HepG2 (cell line): ENCODE measurements around the gene EEPD1. TPM values are rescaled to one million over a fixed set of nuclear protein-coding genes. Genes with fewer than 3 reads are reported as not detected.

Source experiments
- ATAC-seq: fragments of 200-7000 bp; cut with Tn5 transposase; 3 replicates; pipeline ENCODE4 v1.9.1; 2020; ENCODE audit warnings: mild to moderate bottlenecking, moderate library complexity
- BruUV-seq: library from RNA; stranded (reverse); fragments of 400-500 nt; replicated peaks from 2 replicates; lab custom pipeline; 2021; lab: Mats Ljungman, UMichigan
- CTCF ChIA-PET: fragments of 300-600 bp; formaldehyde crosslinking; extraction: SDS; loops from one replicate; lab custom pipeline; 2021; ENCODE audit warnings: low total read pairs, inconsistent platforms, low intra/inter-chr PET ratio; lab: Yijun Ruan, JAX
- POLR2A ChIA-PET: fragments of 350-600 bp; sonication (Branson Sonifier 250); formaldehyde crosslinking; loops from one replicate; lab custom pipeline; 2020; ENCODE audit warnings: antibody characterized with exemption, inconsistent platforms; lab: Yijun Ruan, JAX
- DNase-seq: peaks from one replicate; pipeline ENCODE4 v3.0.0-alpha.2; 2015; ENCODE audit warnings: low spot score
- FAIRE-seq: peaks from 3 replicates; lab custom pipeline; 2011; peaks lifted over from hg19 to GRCh38; lab: Jason Lieb, UNC
- H2AFZ ChIP-seq: one replicate; pipeline ENCODE4 v1.6.1; 2011; ENCODE audit warnings: low read length, inconsistent platforms
- H3K27ac ChIP-seq: fragments of 300-600 bp; 3 replicates; pipeline ENCODE4 v1.8.0; 2011; ENCODE audit warnings: mixed run types, mild to moderate bottlenecking, mixed read lengths, low read length, inconsistent platforms; ENCODE audit not compliant: insufficient read depth; ENCODE audit errors: extremely low read length
- H3K27me3 ChIP-seq, 2 experiments: fragments of 200-600 bp in 1 of 2; 2 replicates in 1 of 2; 3 replicates in 1 of 2; pipeline versions ENCODE4 v1.6.0 to v1.8.0; 2011; ENCODE audit warnings: low read length in 2 of 2, mild to moderate bottlenecking in 2 of 2, moderate library complexity in 2 of 2, inconsistent platforms in 1 of 2; ENCODE audit not compliant: insufficient read depth in 2 of 2, control insufficient read depth in 1 of 2
- H3K36me3 ChIP-seq, 2 experiments: fragments of 200-600 bp in 1 of 2; replicated peaks in 1 of 2; 2 replicates in 1 of 2; 3 replicates in 1 of 2; pipeline versions ENCODE4 v1.5.1 to v1.8.0; 2011; ENCODE audit warnings: low read length in 2 of 2, inconsistent platforms in 1 of 2; ENCODE audit not compliant: insufficient read depth in 2 of 2, control insufficient read depth in 1 of 2
- H3K4me1 ChIP-seq: 2 replicates; pipeline ENCODE4 v1.5.1; 2012; ENCODE audit warnings: low read length, inconsistent platforms; ENCODE audit not compliant: insufficient read depth
- H3K4me2 ChIP-seq: 2 replicates; pipeline ENCODE4 v1.6.0; 2011; ENCODE audit warnings: low read depth, low read length, inconsistent platforms
- H3K4me3 ChIP-seq, 3 experiments: fragments of 200-600 bp in 1 of 3; sonication (generic), shearing (Covaris generic) in 1 of 3; replicated peaks in 1 of 3; 2 replicates each; pipeline ENCODE4 v1.5.1; 2011 to 2016; ENCODE audit warnings: low read length in 3 of 3, inconsistent platforms in 2 of 3, low read depth in 2 of 3, mild to moderate bottlenecking in 2 of 3, control low read depth in 1 of 3, mixed read lengths in 1 of 3; ENCODE audit not compliant: insufficient read depth in 1 of 3
- H3K79me2 ChIP-seq: one replicate; pipeline ENCODE4 v1.6.1; 2011; ENCODE audit warnings: low read length, inconsistent platforms; ENCODE audit not compliant: insufficient read depth
- H3K9ac ChIP-seq: 2 replicates; pipeline ENCODE4 v1.6.0; 2011; ENCODE audit warnings: mild to moderate bottlenecking, low read depth, low read length, inconsistent platforms; ENCODE audit not compliant: insufficient read depth
- H3K9me3 ChIP-seq: 2 replicates; pipeline ENCODE4 v1.5.1; 2012; ENCODE audit warnings: mild to moderate bottlenecking, low read length
- H4K20me1 ChIP-seq: 2 replicates; pipeline ENCODE4 v1.6.0; 2011; ENCODE audit warnings: inconsistent platforms, mild to moderate bottlenecking, low read length, moderate library complexity; ENCODE audit not compliant: insufficient read depth
- ATF3 ChIP-seq: sonication (generic); formaldehyde crosslinking; IDR thresholded peaks from 2 replicates; pipeline ENCODE4 v1.4.0; 2020; ENCODE audit warnings: missing genetic modification reagents
- CBX2 ChIP-seq, 2 experiments: fragments of 200-600 bp in 1 of 2; sonication (generic); formaldehyde crosslinking in 1 of 2; IDR thresholded peaks; 2 replicates each; pipeline versions ENCODE4 v1.7.0 to v1.8.1; 2018 to 2022; ENCODE audit warnings: low read depth in 2 of 2, low read length in 1 of 2, mild to moderate bottlenecking in 1 of 2, missing genetic modification reagents in 1 of 2
- DDIT3 ChIP-seq: sonication (generic); formaldehyde crosslinking; IDR thresholded peaks from 2 replicates; pipeline ENCODE4 v1.4.0; 2020; ENCODE audit warnings: mild to moderate bottlenecking, missing genetic modification reagents
- FLYWCH1 ChIP-seq: sonication (generic); formaldehyde crosslinking; IDR thresholded peaks from 2 replicates; pipeline ENCODE4 v1.8.1; 2023; ENCODE audit warnings: mild to moderate bottlenecking, missing genetic modification reagents
- GABPB1 ChIP-seq: IDR thresholded peaks from 2 replicates; pipeline ENCODE4 v1.6.1; 2016; ENCODE audit warnings: mild to moderate bottlenecking, missing genetic modification reagents, moderate library complexity, missing compliant biosample characterization
- MYNN ChIP-seq: sonication (generic); formaldehyde crosslinking; IDR thresholded peaks from 2 replicates; pipeline ENCODE4 v1.4.0; 2020; ENCODE audit warnings: mild to moderate bottlenecking, low read depth, missing genetic modification reagents
- NR2F6 ChIP-seq, 2 experiments: IDR thresholded peaks; 2 replicates each; pipeline ENCODE4 v1.6.1; 2016; ENCODE audit warnings: antibody characterized with exemption in 1 of 2, mild to moderate bottlenecking in 1 of 2
- RARG ChIP-seq: sonication (generic); formaldehyde crosslinking; IDR thresholded peaks from 2 replicates; pipeline ENCODE4 v1.4.0; 2020; ENCODE audit warnings: low read depth, mild to moderate bottlenecking, missing genetic modification reagents
- SNAPC2 ChIP-seq: sonication (generic); formaldehyde crosslinking; IDR thresholded peaks from 2 replicates; pipeline ENCODE4 v1.8.1; 2022; ENCODE audit warnings: mild to moderate bottlenecking, missing genetic modification reagents
- SOX6 ChIP-seq, 2 experiments: fragments of 450-650 bp in 1 of 2; sonication (generic) in 1 of 2; formaldehyde crosslinking in 1 of 2; IDR thresholded peaks; 2 replicates each; pipeline versions ENCODE4 v1.4.0 to v1.6.1; 2017 to 2020; ENCODE audit warnings: antibody characterized with exemption in 1 of 2, mild to moderate bottlenecking in 1 of 2, missing genetic modification reagents in 1 of 2
- SP1 ChIP-seq, 2 experiments: fragments of 450-650 bp in 1 of 2; sonication (generic) in 1 of 2; formaldehyde crosslinking in 1 of 2; IDR thresholded peaks; 2 replicates each; pipeline versions ENCODE4 v1.4.0 to v1.6.1; 2016 to 2020; ENCODE audit warnings: missing genetic modification reagents in 1 of 2
- SP4 ChIP-seq: sonication (generic); formaldehyde crosslinking; IDR thresholded peaks from 2 replicates; pipeline ENCODE4 v1.8.1; 2023; ENCODE audit warnings: mild to moderate bottlenecking, missing genetic modification reagents
- TEAD2 ChIP-seq: sonication (generic); formaldehyde crosslinking; IDR thresholded peaks from 2 replicates; pipeline ENCODE4 v1.9.0; 2021; ENCODE audit warnings: missing genetic modification reagents
- TMF1 ChIP-seq: sonication (generic); formaldehyde crosslinking; IDR thresholded peaks from 2 replicates; pipeline ENCODE4 v1.8.1; 2022; ENCODE audit warnings: low read depth, missing genetic modification reagents
- ZBTB46 ChIP-seq: sonication (generic); formaldehyde crosslinking; IDR thresholded peaks from 2 replicates; pipeline ENCODE4 v1.4.0; 2020; ENCODE audit warnings: mild to moderate bottlenecking, missing genetic modification reagents, borderline replicate concordance
- ZKSCAN8 ChIP-seq: IDR thresholded peaks from 2 replicates; pipeline ENCODE4 v1.6.1; 2016; ENCODE audit warnings: borderline replicate concordance, missing genetic modification reagents, missing compliant biosample characterization
- ZNF451 ChIP-seq: sonication (generic); formaldehyde crosslinking; IDR thresholded peaks from 2 replicates; pipeline ENCODE4 v1.5.0; 2020; ENCODE audit warnings: mild to moderate bottlenecking, missing genetic modification reagents
- ZNF484 ChIP-seq: sonication (generic); formaldehyde crosslinking; IDR thresholded peaks from 2 replicates; pipeline ENCODE4 v1.5.1; 2020; ENCODE audit warnings: mild to moderate bottlenecking, low read depth, missing genetic modification reagents, borderline replicate concordance
- ZNF781 ChIP-seq: sonication (generic); formaldehyde crosslinking; IDR thresholded peaks from 2 replicates; pipeline ENCODE4 v1.5.1; 2020; ENCODE audit warnings: borderline replicate concordance, mild to moderate bottlenecking, missing genetic modification reagents; ENCODE audit errors: not compliant biosample characterization
- ZNF782 ChIP-seq: sonication (generic); formaldehyde crosslinking; IDR thresholded peaks from 2 replicates; pipeline ENCODE4 v1.4.0; 2020; ENCODE audit warnings: missing genetic modification reagents, mild to moderate bottlenecking, borderline replicate concordance
- WGBS: methylation state at CpG from one replicate; pipeline ENCODE4 v1.1.6; 2017; ENCODE audit warnings: low lambda C conversion rate; 5-methylcytosine and 5-hydroxymethylcytosine counted together
- in situ Hi-C: cut with HindIII; loops from 2 replicates; pipeline ENCODE4 v1.10.0; 2017; ENCODE audit warnings: low pct_unique_long_range_greater_than_20kb; ENCODE audit not compliant: extremely low pct_ligation_motif_present
- intact Hi-C: fragments of 100-400 bp; cut with micrococcal nuclease; formaldehyde crosslinking; loops from one replicate; pipeline ENCODE4 v1.10.0; 2022; ENCODE audit not compliant: unreplicated experiment
- polyA plus RNA-seq, 8 experiments: library from polyadenylated mRNA; depleted of rRNA in 3 of 8; stranded (reverse) in 7 of 8; unstranded in 1 of 8; fragments of >200 nt; fragmentation: Illumina TruSeq in 4 of 8; extraction: Trizol in 4 of 8; gene quantifications; 2 replicates each; pipeline versions ENCODE4 v1.2.1 to v1.2.3, GENCODE V29; 2011 to 2016; ENCODE audit warnings: low read depth in 4 of 8, missing spikeins in 1 of 8, mixed read lengths in 1 of 8; ENCODE audit not compliant: insufficient read depth in 1 of 8
- total RNA-seq, 5 experiments: library from RNA; depleted of rRNA; stranded (reverse); fragments of >200 nt; fragmentation: Illumina TruSeq; extraction: Trizol; gene quantifications; 2 replicates each; pipeline ENCODE4 v1.2.3, GENCODE V29; 2016; ENCODE audit warnings: low read depth in 1 of 5

The EEPD1 gene
- total and polyA plus RNA-seq, 2 of the 13 experiments (the other 11 are each of a cell fraction or from before 2014, with no cell fraction given) = 10.1 to 16.4 TPM

- TF ChIP-seq ATF3 (CRISPR knock-in tag) (no peak), SNAPC2 (CRISPR knock-in tag) (no peak), SP4 (CRISPR knock-in tag) (no peak), ZNF451 (CRISPR knock-in tag) (no peak)
- TF ChIP-seq, all 625 proteins: peak for 9
Measured at GRCh38 chr7:36208997-36209813, 56.2 kb downstream of the EEPD1 start (continued).

- intact Hi-C loops (no loop called here), in situ Hi-C loops (no loop called here)
- DNase-seq (no peak), ATAC-seq (no peak), FAIRE-seq (no peak)
- H3K27ac ChIP-seq = no peak overlapping the region
- CTCF ChIA-PET = no interaction called here
- no peaks in the 10 kb centered on the region for H3K27me3 ChIP-seq
- H4K20me1 ChIP-seq = no peaks in the 10 kb centered on the region
- peaks cover 15% of the 10 kb centered on the region for H3K79me2 ChIP-seq
- H3K4me1 ChIP-seq = peaks cover 60% of the 10 kb centered on the region
- H3K4me3 ChIP-seq = no peak overlapping the region
- no peak overlapping the region for H3K9ac ChIP-seq
- H3K4me2 ChIP-seq = no peak overlapping the region
- no TSS peak for BruUV-seq
- 87% methylated on average over 5 of the region's 5 CpGs for WGBS
- H3K36me3 ChIP-seq = no peaks in the 10 kb centered on the region
- no peaks in the 10 kb centered on the region for H3K9me3 ChIP-seq
- H2AFZ ChIP-seq = no peak overlapping the region
- POLR2A ChIA-PET = interaction anchor here (0.7 kb wide), 1 partner anchor 82 kb away, joined by 3 read pairs; no protein-coding TSS in a partner anchor
- TF ChIP-seq RARG (CRISPR knock-in tag) (no peak), ZKSCAN8 (no peak), NR2F6 (IDR thresholded peaks at IDR 0.05) (no peak), NR2F6 (CRISPR knock-in tag; IDR thresholded peaks at IDR 0.05) (no peak), ZNF781 (CRISPR knock-in tag) (no peak), TMF1 (CRISPR knock-in tag) (no peak), MYNN (no peak), FLYWCH1 (CRISPR knock-in tag) (no peak), SOX6 (IDR thresholded peaks at IDR 0.05) (no peak), SOX6 (CRISPR knock-in tag; IDR thresholded peaks at IDR 0.05) (no peak), ZNF484 (CRISPR knock-in tag) (no peak), ZNF782 (no peak), TEAD2 (CRISPR knock-in tag) (no peak), CBX2 (IDR thresholded peaks at IDR 0.05; ENCODE audit: low read depth, low read length) (no peak), CBX2 (CRISPR knock-in tag; IDR thresholded peaks at IDR 0.05; ENCODE audit: low read depth) (no peak), GABPB1 (CRISPR knock-in tag) (no peak), SP1 (IDR thresholded peaks at IDR 0.05) (no peak), SP1 (CRISPR knock-in tag; IDR thresholded peaks at IDR 0.05) (no peak), DDIT3 (CRISPR knock-in tag) (no peak), ZBTB46 (CRISPR knock-in tag) (no peak)
Measured at GRCh38 chr7:36209814-36210183, 56.7 kb downstream of the EEPD1 start.
